NOMO-1 treated with DMSO at 0.1 percent for 48 hours (cell line): ENCODE data around the gene REL.
"Not testable (repeated sequence)": the region's sequence is repeated elsewhere in the genome, so short reads cannot be mapped to it uniquely, and the experiment has no call there.

Experiments
- DNase-seq: peaks from one replicate; lab custom pipeline; 2025; ENCODE audit not compliant: unreplicated experiment; lab: John Stamatoyannopoulos, UW

Gene REL

GRCh38 chr2:60925994-60926740 is 44.8 kb downstream of the REL start:
- peak; percentile 11 for DNase-seq

- peak; percentile 95 for DNase-seq
Observed at GRCh38 chr2:60926741-60927552, 45.6 kb downstream of the REL start.

GRCh38 chr2:60932061-60932460 is 50.7 kb downstream of the REL start:
- not testable (repeated sequence) for DNase-seq

GRCh38 chr2:60932954-60933353 is 51.6 kb downstream of the REL start:
- no peak for DNase-seq

GRCh38 chr2:60934165-60934722 is 52.9 kb downstream of the REL start:
- no peak for DNase-seq

GRCh38 chr2:60936757-60937156 is 55.4 kb downstream of the REL start:
- no peak for DNase-seq

GRCh38 chr2:60938301-60938700 is 56.9 kb downstream of the REL start:
- no peak for DNase-seq

- DNase-seq = no peak
Observed at GRCh38 chr2:60939622-60940021, 58.2 kb downstream of the REL start.

- no peak for DNase-seq
Observed at GRCh38 chr2:60945341-60945740, 64.0 kb downstream of the REL start.

GRCh38 chr2:60947056-60947455 is 65.7 kb downstream of the REL start:
- no peak for DNase-seq

GRCh38 chr2:60948161-60948560 is 66.8 kb downstream of the REL start:
- no peak for DNase-seq

- no peak for DNase-seq
Observed at GRCh38 chr2:60948926-60949579, 67.7 kb downstream of the REL start.

- DNase-seq = no peak
Observed at GRCh38 chr2:60954139-60954538, 72.8 kb downstream of the REL start.

- no peak for DNase-seq
Observed at GRCh38 chr2:60957224-60957623, 75.8 kb downstream of the REL start.

GRCh38 chr2:60957643-60958042 is 76.3 kb downstream of the REL start:
- DNase-seq = no peak

GRCh38 chr2:60958361-60958760 is 77.0 kb downstream of the REL start:
- DNase-seq = no peak

GRCh38 chr2:60958800-60959199 is 77.4 kb downstream of the REL start:
- no peak for DNase-seq

GRCh38 chr2:60959501-60959900 is 78.1 kb downstream of the REL start:
- DNase-seq = no peak

GRCh38 chr2:60960706-60961105 is 79.3 kb downstream of the REL start:
- DNase-seq = no peak

GRCh38 chr2:60961457-60961856 is 80.1 kb downstream of the REL start:
- DNase-seq = peak; percentile 69

- no peak for DNase-seq
Observed at GRCh38 chr2:60962528-60962927, 81.2 kb downstream of the REL start.

GRCh38 chr2:60963190-60963589 is 81.8 kb downstream of the REL start:
- DNase-seq = no peak
